8988T (cell line): Measurements from ENCODE around the gene DEFB126.
"Not testable (repeated sequence)": the region's sequence is repeated elsewhere in the genome, so short reads cannot be mapped to it uniquely, and the experiment has no call there.

Experiments used
- DNase-seq: peaks from one replicate; pipeline ENCODE4 v3.0.0; 2011

Gene DEFB126, protein sequence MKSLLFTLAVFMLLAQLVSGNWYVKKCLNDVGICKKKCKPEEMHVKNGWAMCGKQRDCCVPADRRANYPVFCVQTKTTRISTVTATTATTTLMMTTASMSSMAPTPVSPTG

DNA sequence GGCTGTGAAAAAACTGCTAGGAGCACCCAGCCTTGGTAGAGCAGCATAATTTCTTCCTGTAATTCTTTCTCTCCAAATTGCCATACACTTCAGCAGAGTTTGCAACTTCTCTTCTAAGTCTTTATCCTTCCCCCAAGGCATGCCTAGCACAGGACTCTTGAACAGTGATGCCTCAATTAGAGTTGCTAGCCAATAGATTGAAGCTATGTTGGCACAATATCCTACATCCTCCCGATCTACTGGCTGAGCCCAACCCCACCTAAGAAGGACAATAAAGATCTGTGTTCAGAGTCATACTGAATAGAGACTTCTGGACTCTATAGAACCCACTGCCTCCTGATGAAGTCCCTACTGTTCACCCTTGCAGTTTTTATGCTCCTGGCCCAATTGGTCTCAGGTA lies at the start of gene DEFB126:
TSS of gene DEFB126 (plus strand) at position 301 of the 400 bp plus-strand sequence. CDS start at position 340, 39 bp downstream.
- no peak for DNase-seq

DNA sequence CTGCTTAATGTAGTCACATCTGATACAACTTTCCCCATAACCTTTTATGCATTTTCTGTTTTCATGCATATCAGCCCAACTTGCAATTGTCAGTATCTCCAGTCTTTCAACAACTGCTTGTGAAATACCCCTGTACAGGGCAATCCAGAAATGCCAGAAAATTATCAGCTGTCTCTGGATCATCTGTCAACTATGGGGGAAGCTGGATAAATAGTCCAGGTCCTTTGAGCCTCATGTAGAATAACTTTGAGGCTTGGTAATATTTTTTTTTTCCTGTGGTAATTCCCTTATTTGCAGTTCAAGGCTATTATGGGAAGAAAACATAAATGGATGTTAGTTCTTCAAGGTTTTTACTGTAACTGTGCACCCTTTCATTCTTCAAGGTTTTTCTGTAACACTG lies 48.7 kb upstream of the DEFB126 start:
- DNase-seq, result no peak

DNA sequence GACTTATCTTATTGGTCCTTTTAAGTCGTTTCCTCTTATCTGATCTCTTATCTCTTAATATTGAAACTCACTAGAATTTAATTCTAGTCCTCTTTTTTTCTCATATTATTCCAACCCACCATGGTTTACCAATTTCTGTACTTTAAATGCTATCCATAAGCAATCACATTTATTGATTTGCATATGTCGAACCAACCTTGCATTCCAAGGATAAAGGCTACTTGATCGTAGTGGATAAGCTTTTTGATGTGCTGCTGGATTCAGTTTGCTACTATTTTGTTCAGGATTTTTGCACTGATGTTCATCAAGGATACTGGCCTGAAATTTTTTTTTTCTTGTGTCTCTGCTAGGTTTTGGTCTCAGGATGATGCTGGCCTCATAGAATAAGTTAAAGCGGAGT lies 47.2 kb upstream of the DEFB126 start:
- DNase-seq, result no peak

DNA sequence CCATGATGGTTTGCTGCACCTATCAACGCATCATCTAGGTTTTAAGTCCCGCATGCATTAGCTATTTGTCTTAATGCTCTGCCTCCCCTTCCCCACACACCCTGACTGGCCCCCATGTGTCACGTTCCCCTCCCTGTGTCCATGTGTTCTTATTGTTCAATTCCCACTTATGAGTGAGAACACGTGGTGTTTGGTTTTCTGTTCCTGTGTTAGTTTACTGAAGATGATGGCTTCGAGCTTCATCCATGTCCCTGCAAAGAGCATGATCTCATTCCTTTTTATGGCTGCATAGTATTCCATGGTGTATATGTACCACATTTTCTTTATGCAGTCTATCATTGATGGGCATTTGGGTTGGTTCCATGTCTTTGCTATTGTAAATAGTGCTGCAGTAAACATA lies 44.7 kb upstream of the DEFB126 start:
- not testable (repeated sequence) for DNase-seq

DNA sequence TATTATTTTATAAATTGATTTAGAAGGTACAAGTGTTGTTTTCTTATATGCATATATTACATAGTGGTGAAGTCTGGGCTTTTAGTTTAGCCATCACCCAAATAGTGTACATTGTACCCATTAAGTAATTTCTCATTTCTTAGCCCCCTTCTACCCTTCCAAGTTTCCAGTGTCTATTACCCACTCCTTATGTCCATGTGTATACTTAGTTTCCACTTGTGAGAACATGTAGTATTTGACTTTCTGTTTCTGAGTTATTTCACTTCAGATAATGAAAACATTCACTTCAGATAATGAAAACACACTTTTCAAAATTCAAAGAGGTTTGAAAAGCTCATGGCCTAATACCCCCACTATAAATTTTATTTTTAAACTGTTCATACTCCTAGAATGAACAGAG lies 40.4 kb upstream of the DEFB126 start:
- no peak for DNase-seq

DNA sequence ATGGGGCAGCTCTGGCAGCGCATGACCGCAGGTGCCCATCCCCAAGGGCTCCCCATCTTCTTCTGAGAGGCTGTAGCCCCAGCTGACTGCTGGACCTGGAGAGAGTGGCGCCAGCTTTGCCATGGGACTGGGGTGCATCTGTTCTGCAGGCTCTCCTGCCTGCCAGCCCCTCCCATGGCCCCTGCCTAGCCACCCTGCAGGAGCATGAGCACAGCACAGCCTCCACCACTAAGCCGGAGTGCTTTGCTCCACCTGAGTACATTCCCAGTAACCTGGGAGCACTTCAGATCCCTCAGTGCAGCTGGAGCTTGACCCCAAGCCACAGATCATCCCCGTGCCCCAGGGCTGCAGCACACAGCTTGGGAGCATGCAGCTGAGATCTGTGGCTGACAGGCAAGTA lies 38.9 kb upstream of the DEFB126 start:
- DNase-seq, result no peak

DNA sequence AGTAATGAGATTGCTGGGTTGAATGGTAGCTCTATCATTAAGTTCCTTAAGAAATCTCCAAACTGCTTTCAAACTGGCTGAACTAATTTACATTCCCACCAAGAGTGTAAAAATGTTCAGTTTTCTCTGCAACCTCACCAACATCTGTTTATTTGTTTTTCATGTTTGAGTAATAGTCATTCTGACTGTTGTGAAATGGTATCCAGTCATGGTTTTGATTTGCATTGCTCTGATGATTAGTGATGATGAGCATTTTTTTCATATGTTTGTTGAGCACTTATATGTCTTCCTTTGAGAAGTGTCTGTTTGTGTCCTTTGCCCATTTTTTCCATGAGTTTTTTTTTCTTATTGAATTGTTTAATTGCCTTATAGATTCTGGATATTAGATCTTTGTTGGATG lies 30.0 kb upstream of the DEFB126 start:
- DNase-seq, result no peak

DNA sequence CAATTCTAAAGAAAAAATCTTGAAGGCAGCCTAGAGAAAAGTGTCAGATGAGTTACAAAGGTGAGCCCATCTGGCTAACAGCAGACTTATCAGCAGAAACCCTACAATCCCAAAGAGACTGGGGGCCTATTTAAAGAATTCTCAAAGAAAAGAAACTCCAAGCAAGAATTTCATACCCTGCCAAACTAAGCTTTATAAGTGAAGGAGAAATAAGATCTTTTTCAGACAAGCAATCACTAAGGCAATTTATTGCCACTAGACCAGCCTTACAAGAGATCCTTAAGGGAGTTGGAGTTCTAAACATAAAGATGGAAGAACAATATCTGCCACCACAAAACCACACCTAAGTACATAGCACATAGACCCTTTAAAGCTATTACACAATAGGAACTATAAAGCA lies 24.9 kb upstream of the DEFB126 start:
- DNase-seq, result no peak

DNA sequence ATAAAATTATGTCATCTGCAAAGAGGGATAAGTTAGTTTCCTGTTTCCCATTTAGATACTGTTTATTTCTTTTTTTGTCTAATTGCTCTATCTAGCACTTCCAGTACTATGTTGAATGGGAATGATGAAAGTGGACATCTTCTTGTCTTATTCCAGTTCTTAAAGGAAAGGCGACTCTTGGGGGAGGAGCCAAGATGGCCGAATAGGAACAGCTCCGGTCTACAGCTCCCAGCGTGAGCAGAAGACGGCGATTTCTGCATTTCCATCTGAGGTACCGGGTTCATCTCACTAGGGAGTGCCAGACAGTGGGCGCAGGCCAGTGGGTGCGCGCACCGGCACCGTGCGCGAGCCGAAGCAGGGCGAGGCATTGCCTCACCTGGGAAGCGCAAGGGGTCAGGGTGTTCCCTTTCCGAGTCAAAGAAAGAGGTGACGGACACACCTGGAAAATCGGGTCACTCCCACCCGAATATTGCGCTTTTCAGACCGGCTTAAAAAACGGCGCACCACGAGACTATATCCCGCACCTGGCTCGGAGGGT lies 12.5 kb upstream of the DEFB126 start:
- not testable (repeated sequence) for DNase-seq

DNA sequence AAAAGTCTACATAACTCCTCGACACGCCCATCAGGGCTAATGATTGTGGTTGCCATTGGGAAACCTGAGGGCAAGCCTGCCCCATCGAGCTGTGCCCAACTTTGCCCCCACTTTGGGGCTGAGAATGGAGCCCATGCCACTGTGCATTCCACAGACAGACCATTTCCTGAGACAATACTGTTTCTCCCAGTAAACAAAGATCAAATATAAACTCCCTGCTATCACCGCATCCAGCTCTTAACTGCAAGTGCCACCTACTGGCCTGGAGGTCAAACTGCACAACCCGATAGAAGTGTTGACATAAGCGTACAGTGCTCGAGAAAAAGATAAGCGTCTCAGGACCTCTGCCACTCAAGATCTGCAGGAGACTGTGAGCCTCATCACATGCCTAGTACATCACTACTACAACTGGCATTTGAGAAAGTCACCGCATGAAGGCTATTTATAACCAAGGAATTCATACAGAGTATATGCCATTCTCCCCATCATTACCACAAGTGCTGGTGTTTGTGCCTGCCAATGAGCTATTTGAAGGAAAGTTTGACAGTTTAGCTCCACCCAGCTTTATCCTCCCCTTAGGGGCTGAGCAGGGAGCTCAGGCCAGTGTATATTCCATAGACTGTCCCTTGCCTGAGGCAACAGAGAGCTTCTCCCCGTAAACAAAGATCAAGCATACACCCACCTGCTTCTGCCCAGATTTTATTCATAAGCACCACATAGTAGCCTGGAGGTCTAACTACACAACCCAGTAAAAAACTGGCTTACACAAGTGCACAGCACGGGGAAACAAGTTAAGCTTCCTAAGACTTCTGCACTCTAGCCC lies 4.5 kb upstream of the DEFB126 start:
- no peak for DNase-seq

DNA sequence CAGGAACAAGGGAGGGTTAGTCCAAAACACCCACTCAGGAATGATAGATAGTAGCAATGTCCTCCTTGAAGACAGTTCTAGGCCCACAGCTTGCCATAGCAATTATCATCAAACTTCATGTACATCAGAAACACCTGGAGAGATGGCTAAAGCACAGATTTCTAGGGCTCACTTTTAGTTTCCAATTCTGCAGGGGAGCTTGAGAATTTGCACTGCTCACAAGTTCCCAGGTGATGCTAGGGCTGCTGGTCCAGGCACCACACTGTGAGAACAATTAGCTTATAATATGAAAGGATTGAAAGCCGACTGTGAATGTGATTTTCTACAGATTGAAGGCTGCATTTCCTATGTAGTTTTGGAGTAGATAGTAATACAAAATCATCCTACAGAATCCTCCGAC lies 3.5 kb downstream of the DEFB126 start:
- DNase-seq, result no peak

DNA sequence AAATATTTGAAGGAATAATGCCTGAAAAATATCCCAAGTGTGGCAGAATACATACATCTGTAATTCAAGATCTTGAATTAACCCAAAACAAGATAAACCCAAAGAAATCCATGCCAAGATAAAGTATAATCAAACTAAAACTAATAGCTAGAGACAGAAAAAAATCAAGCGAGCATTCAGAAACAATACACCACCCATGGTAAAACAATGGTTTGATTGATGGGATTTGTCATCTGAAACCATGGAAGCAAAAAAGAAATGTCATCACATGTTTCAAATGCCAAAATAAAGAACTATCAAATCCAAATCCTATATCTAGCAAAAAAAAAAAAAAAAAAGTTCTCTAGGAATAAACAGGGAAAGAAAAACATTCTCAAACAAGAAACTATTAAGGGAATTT lies 9.7 kb downstream of the DEFB126 start:
- DNase-seq, result no peak

DNA sequence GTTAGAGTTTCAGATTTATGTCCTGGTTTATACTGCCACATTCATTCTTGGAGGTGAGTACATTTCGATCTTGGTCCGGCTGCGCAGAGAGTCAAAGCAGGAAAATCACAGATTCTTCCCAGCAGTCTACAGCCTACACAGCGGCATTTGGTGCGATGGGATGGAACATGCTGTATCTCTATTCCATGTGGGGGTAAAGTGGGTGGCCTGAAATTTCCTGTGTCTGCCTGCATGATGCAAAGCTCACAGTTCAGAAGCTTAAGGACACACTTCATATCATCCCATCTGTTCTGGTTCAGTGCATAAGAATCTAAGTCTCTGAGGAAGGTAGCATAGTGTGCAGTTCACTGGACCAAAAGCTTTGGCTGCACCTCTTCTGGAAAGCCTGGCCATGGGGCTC lies 14.8 kb downstream of the DEFB126 start, which contains the start of gene DEFB127:
TSS of gene DEFB127 (plus strand) at position 301 of the 400 bp plus-strand sequence. CDS start at position 392, 91 bp downstream.
- no peak for DNase-seq

DNA sequence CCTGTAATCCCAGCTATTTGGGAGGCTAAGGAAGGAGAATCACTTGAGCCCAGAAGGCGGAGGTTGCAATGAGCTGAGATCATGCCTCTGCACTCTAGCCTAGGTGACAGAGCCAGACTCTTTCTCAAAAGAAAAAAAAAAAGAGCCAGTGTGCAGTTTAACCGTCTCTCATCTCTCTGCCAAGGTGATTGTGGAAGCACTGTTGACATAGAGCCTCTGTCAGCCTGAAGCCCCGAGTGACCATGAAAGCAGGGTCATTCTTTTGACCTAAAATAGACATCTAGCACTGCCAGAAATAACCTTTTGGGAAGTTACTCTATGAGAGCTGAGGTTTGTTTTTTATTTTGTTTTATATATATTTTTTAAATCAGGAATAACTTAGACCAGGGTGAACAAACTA lies 22.2 kb downstream of the DEFB126 start:
- DNase-seq, result no peak

DNA sequence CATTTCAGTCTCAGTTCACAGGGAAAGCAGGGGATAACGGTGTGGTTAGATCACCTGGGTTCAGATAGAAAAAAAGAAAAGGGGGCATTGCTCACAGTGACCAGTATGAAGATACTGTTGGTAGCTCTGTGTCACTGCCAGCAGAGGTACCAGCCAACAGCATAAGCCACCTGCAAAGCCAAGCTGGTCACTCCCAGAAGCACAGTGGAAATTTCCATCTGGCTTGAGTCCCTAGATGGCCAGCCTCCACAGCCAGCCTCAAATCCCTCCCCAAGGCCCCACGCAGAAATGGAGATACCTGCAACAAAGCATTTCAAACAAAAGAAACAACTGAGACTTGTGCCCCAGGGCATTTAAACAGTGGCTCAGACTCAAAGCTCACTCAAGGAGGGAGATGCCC lies 26.5 kb downstream of the DEFB126 start:
- no peak for DNase-seq

DNA sequence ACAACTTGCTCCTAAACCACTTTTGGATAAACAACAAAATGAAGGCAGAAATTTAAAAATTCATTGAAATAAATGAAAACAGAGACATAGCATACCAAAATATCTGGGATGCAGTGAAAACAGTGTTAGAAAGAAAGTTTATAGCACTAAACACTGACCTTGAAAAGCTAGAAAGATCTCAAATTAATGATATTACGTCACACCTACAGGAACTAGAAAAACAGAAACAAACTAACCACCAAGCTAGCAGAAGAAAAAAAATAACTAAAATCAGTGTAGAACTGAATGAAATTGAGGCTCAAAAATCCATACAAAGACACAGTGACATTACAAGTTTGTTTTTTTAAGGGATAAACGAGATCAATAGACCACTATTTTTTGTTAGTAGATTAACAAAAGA lies 41.9 kb downstream of the DEFB126 start:
- DNase-seq, result no peak

DNA sequence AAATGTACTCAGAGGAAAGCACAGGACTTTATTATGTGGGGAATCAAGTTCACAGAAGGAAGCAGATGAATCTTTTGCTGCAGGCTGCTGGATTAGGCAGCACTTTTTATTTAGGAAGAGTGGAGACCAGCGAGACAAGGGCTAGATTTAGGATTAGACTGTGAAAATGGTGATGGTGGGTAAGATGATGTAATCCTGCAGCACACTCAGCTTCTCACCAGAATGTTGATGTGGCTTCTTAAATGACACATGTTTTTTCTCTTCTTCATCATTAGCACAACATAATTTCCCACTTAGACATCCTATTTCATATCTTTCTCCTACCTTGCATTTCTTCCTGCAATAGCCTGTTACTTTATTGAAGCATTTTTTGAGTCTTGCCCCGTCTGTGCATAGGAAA lies 45.3 kb downstream of the DEFB126 start:
- DNase-seq, result no peak

DNA sequence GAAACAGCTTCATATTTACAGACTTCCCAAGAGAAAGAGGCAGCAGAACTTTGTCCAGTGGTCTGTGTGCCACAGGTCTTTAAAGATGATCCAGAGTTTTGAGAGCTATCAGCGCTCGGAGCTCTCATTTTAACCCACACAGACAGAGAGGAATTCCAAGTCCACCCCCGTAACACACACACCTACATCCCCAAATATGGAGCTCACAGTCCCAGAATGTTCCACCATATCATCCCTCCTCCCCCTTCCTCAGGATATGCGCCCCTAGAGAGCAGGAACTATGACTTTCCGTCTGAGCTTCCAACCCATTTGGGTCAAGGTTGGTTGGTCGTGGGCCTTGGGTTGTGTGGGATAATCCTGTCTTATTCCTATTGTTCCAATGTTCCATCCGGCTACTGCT lies 47.2 kb downstream of the DEFB126 start, which contains the start of gene DEFB128:
TSS of gene DEFB128 (minus strand) at position 101 of the 400 bp plus-strand sequence. CDS start at position 13, 88 bp downstream.
- DNase-seq, result no peak
